ENCODE results near the gene P2RX3.

The P2RX3 gene

DNA sequence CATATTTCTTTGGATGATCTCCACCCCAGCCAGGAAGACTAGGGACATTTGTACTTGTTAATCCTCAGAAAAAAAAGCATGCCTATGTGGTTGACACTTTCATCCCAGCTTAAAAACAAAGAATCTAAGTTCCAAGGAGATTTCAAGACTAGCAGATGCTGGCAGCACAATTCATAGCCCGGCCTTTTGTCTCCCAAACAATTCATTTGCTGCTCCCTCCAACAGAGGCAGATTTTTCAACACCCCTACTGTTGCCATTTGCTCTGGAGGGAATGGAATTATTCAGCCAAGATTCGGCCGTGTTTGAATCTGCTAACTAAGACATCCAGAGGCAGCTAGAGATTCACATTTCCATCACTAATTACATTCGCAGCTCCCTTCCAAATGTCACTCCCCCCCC is 15.3 kb downstream of the P2RX3 start:
- TF ChIP-seq CTCF (IDR thresholded peaks at IDR 0.05), result no peak

GRCh38 chr11:57353852-57354251 is 15.7 kb downstream of the P2RX3 start:
- no peak for TF ChIP-seq CTCF (IDR thresholded peaks at IDR 0.05)

DNA sequence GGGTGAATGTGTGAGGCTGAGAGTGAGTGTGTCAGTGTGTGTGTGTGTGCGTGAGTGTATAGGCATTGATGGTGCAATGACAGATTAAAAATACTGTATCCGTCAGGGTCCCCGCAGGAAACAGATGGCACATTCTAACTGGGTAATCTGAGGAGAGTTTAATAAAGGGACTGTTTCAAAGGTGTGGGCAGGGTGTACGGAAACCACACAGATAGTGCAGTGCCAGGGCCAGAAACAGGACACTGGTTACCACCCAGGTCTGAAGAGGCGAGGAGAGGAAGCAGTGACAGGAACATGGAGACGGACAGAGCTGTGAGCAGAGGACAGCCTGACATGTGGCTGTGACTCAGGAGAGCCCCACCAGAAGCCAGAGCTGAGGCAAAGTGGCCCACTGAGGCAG is 16.5 kb downstream of the P2RX3 start:
- TF ChIP-seq CTCF (IDR thresholded peaks at IDR 0.05), result no peak

DNA sequence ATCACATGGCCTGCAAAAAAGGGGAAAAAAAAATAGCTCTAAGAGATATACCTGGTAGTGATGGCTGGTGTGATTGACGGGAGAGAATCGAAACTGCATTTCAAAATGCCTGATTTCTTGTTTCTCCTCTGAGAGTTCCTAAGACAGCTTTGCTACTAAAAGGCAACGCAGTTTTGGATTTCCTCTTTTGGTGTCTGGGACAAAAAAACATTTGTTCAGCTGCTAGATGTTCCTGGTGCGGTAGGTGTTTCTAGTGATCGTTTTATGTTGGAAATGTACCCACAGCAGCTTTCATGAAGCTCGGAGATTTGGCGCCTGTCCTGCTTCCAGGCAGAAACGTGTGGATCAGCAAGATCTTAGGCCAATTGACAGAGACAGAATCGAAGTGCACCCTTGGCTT is 18.1 kb downstream of the P2RX3 start:
- no peak for TF ChIP-seq CTCF (IDR thresholded peaks at IDR 0.05)

- no peak for TF ChIP-seq CTCF (IDR thresholded peaks at IDR 0.05)
These were observed 19.2 kb downstream of the P2RX3 start for GRCh38 chr11:57357310-57357709.

GRCh38 chr11:57357856-57358255 is 19.7 kb downstream of the P2RX3 start:
- no peak for TF ChIP-seq CTCF (IDR thresholded peaks at IDR 0.05)

- TF ChIP-seq CTCF (IDR thresholded peaks at IDR 0.05), result no peak
These were observed 20.4 kb downstream of the P2RX3 start for GRCh38 chr11:57358543-57358961.

GRCh38 chr11:57358991-57359390 is 20.8 kb downstream of the P2RX3 start:
- no peak for TF ChIP-seq CTCF (IDR thresholded peaks at IDR 0.05)
